H1 (cell line): ENCODE measurements around the gene EDN1. TPM values are rescaled to one million over a fixed set of nuclear protein-coding genes. Genes with fewer than 3 reads are reported as not detected.

Experiments used
- BACH1 ChIP-seq: IDR thresholded peaks from 2 replicates; pipeline ENCODE4 v1.6.1; 2012; ENCODE audit warnings: low read length, improper control_type of control experiment
- CHD1 ChIP-seq: IDR thresholded peaks from 2 replicates; pipeline ENCODE4 v1.6.1; 2012; ENCODE audit warnings: low read depth, low read length, improper control_type of control experiment
- E2F6 ChIP-seq: IDR thresholded peaks from 2 replicates; pipeline ENCODE4 v1.6.1; 2012; ENCODE audit warnings: inconsistent platforms
- EP300 ChIP-seq, 2 experiments: IDR thresholded peaks; 1 replicate in 1 of 2; 2 replicates in 1 of 2; pipeline ENCODE4 v1.6.1; 2011 to 2012; ENCODE audit warnings: low read depth in 2 of 2, low read length in 2 of 2, mild to moderate bottlenecking in 2 of 2, borderline replicate concordance in 1 of 2, inconsistent platforms in 1 of 2, moderate library complexity in 1 of 2
- KDM4A ChIP-seq: IDR thresholded peaks from one replicate; pipeline ENCODE4 v1.7.1; 2012; ENCODE audit warnings: low read depth, mild to moderate bottlenecking, moderate library complexity, low read length, inconsistent platforms; ENCODE audit not compliant: severe bottlenecking
- NANOG ChIP-seq: IDR thresholded peaks from 2 replicates; pipeline ENCODE4 v1.6.1; 2011; ENCODE audit warnings: low read length, low read depth, mild to moderate bottlenecking, inconsistent platforms; ENCODE audit not compliant: insufficient read depth, poor library complexity, severe bottlenecking
- RBBP5 ChIP-seq: IDR thresholded peaks from 2 replicates; pipeline ENCODE4 v1.7.1; 2012; ENCODE audit warnings: low read depth, mild to moderate bottlenecking, inconsistent platforms, low read length, moderate library complexity, borderline replicate concordance
- SAP30 ChIP-seq: fragments of 300-600 bp; sonication (generic); IDR thresholded peaks from 2 replicates; pipeline ENCODE4 v1.7.1; 2012; ENCODE audit warnings: low read length, moderate library complexity, mild to moderate bottlenecking, inconsistent platforms; ENCODE audit not compliant: insufficient read depth, insufficient replicate concordance
- TCF12 ChIP-seq: IDR thresholded peaks from 2 replicates; pipeline ENCODE4 v1.6.1; 2011; ENCODE audit warnings: low read depth, mild to moderate bottlenecking, low read length
- polyA plus RNA-seq, 7 experiments: library from polyadenylated mRNA; depleted of rRNA in 3 of 7; stranded (reverse) in 5 of 7; unstranded in 2 of 7; fragments of >200 nt in 5 of 7; fragments of 200-250 nt in 2 of 7; gene quantifications; 1 replicate in 5 of 7; 2 replicates in 1 of 7; 4 replicates in 1 of 7; pipeline versions ENCODE4 v1.2.1 to v1.2.3, GENCODE V29; 2011 to 2013; ENCODE audit warnings: missing spikeins in 2 of 7, mixed read lengths in 2 of 7
- total RNA-seq: library from RNA; stranded (reverse); fragmentation: NEBNext Ultra II Directional; extraction: Animal tissue kit (Norgen Biotek cat#: 25700); gene quantifications from 2 replicates; pipeline ENCODE4 v1.2.1, GENCODE V29; 2021

The EDN1 gene
- total and polyA plus RNA-seq, 2 of the 8 experiments (the other 6 are each of a cell fraction or from before 2014, with no cell fraction given) = 0.23 to 1.1 TPM

- TF ChIP-seq CHD1 (no peak), E2F6 (no peak), EP300 (IDR thresholded peaks at IDR 0.05; ENCODE audit: borderline replicate concordance in 1 of 2, low read depth in 2 of 2, low read length in 2 of 2) (no peak), SAP30 (no peak), KDM4A (no peak), NANOG (no peak), TCF12 (no peak), RBBP5 (no peak), BACH1 (no peak)
These were observed 1.1 kb downstream of the EDN1 start (continued) for GRCh38 chr6:12291071-12291838.
